Limb (tissue), 2 donors: ENCODE data around the gene ROR2.

Source experiments
- DNase-seq, 2 donors: peaks; one replicate each; pipeline ENCODE4 v3.0.0-alpha.2; 2016; ENCODE audit errors: extremely low spot score in 2 of 2

ROR2 gene

GRCh38 chr9:91818647-91819403, 131.2 kb downstream of the ROR2 start:
- no peak for DNase-seq

- DNase-seq: no peak
Observed at GRCh38 chr9:91818225-91818585, 131.8 kb downstream of the ROR2 start.

GRCh38 chr9:91817493-91818224, 132.4 kb downstream of the ROR2 start:
- peak in 1 of 2 donors; percentile 56 for DNase-seq

- DNase-seq: no peak
Observed at GRCh38 chr9:91817106-91817492, 132.9 kb downstream of the ROR2 start.

GRCh38 chr9:91816356-91816755, 133.7 kb downstream of the ROR2 start:
- DNase-seq: no peak

GRCh38 chr9:91815896-91816295, 134.1 kb downstream of the ROR2 start:
- DNase-seq: no peak

GRCh38 chr9:91814753-91815152, 135.3 kb downstream of the ROR2 start:
- no peak for DNase-seq

- DNase-seq: no peak
Observed at GRCh38 chr9:91814201-91814600, 135.8 kb downstream of the ROR2 start.

- no peak for DNase-seq
Observed at GRCh38 chr9:91813176-91813795, 136.7 kb downstream of the ROR2 start.

GRCh38 chr9:91812191-91812590, 137.8 kb downstream of the ROR2 start:
- no peak for DNase-seq

GRCh38 chr9:91811024-91811909, 138.8 kb downstream of the ROR2 start:
- no peak for DNase-seq

GRCh38 chr9:91810286-91810905, 139.6 kb downstream of the ROR2 start:
- DNase-seq: no peak

- DNase-seq: no peak
Observed at GRCh38 chr9:91809581-91810285, 140.3 kb downstream of the ROR2 start.

- DNase-seq: no peak
Observed at GRCh38 chr9:91807643-91808246, 142.3 kb downstream of the ROR2 start.

- no peak for DNase-seq
Observed at GRCh38 chr9:91805031-91805430, 145.0 kb downstream of the ROR2 start.

GRCh38 chr9:91803970-91804752, 145.9 kb downstream of the ROR2 start:
- no peak for DNase-seq

GRCh38 chr9:91803151-91803940, 146.7 kb downstream of the ROR2 start:
- no peak for DNase-seq

- DNase-seq: no peak
Observed at GRCh38 chr9:91802391-91802790, 147.6 kb downstream of the ROR2 start.
